NCI-H146 treated with DMSO at 0.1 percent for 48 hours (cell line): Measurements from ENCODE around the gene SASH1.
"Not testable (repeated sequence)": the region's sequence is repeated elsewhere in the genome, so short reads cannot be mapped to it uniquely, and the experiment has no call there.

Experiments used
- DNase-seq: peaks from one replicate; lab custom pipeline; 2025; ENCODE audit not compliant: unreplicated experiment; lab: John Stamatoyannopoulos, UW

The SASH1 gene

GRCh38 chr6:148572676-148573335 is 230.2 kb downstream of the SASH1 start:
- no peak for DNase-seq

GRCh38 chr6:148573922-148574321 is 231.3 kb downstream of the SASH1 start:
- DNase-seq: no peak

GRCh38 chr6:148577687-148578488 is 235.2 kb downstream of the SASH1 start:
- DNase-seq: peak; percentile 77

GRCh38 chr6:148578489-148578814 is 235.8 kb downstream of the SASH1 start:
- no peak for DNase-seq

- DNase-seq: no peak
These were observed 236.4 kb downstream of the SASH1 start for GRCh38 chr6:148578837-148579565.

- DNase-seq: no peak
These were observed 237.8 kb downstream of the SASH1 start for GRCh38 chr6:148580442-148580841.

GRCh38 chr6:148583631-148584030 is 241.0 kb downstream of the SASH1 start:
- no peak for DNase-seq

GRCh38 chr6:148585641-148586040 is 243.0 kb downstream of the SASH1 start:
- DNase-seq: not testable (repeated sequence)

- DNase-seq: no peak
These were observed 248.2 kb downstream of the SASH1 start for GRCh38 chr6:148590883-148591282.

GRCh38 chr6:148591656-148592055 is 249.0 kb downstream of the SASH1 start:
- no peak for DNase-seq

- DNase-seq: no peak
These were observed 250.6 kb downstream of the SASH1 start for GRCh38 chr6:148593130-148593812.

GRCh38 chr6:148593813-148594170 is 251.2 kb downstream of the SASH1 start:
- no peak for DNase-seq

GRCh38 chr6:148595550-148595949 is 252.9 kb downstream of the SASH1 start:
- no peak for DNase-seq

GRCh38 chr6:148596891-148597455 is 254.3 kb downstream of the SASH1 start:
- no peak for DNase-seq

- DNase-seq: no peak
These were observed 256.1 kb downstream of the SASH1 start for GRCh38 chr6:148598724-148599123.

- no peak for DNase-seq
These were observed 257.4 kb downstream of the SASH1 start for GRCh38 chr6:148599967-148600426.
